ENCODE measurements around the gene SART3.
A peak's percentile ranks its signal among the peaks of the same experiment; 100 is the strongest.

SART3 gene

DNA sequence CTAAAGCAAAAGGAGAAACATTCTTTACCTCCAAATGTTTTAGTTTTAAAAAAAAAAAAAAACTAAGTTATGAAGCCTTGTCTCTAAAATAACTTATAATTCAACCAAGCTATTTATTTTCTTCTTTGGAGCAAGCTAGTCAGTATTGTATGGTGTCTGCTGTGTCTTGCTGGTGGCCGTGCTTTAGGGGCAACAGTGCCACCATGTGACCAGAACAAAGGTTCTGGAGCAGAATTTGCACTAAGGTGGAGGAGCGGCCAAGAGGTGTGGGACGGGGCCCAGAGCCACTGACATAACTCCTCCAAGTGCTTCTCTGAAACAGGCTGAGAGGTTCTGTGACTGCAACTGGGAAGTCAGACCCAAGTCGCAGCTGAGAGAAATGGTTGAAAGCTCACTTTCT lies 41.4 kb downstream of the SART3 start:
- TF ChIP-seq, protein P1, sequence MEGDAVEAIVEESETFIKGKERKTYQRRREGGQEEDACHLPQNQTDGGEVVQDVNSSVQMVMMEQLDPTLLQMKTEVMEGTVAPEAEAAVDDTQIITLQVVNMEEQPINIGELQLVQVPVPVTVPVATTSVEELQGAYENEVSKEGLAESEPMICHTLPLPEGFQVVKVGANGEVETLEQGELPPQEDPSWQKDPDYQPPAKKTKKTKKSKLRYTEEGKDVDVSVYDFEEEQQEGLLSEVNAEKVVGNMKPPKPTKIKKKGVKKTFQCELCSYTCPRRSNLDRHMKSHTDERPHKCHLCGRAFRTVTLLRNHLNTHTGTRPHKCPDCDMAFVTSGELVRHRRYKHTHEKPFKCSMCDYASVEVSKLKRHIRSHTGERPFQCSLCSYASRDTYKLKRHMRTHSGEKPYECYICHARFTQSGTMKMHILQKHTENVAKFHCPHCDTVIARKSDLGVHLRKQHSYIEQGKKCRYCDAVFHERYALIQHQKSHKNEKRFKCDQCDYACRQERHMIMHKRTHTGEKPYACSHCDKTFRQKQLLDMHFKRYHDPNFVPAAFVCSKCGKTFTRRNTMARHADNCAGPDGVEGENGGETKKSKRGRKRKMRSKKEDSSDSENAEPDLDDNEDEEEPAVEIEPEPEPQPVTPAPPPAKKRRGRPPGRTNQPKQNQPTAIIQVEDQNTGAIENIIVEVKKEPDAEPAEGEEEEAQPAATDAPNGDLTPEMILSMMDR (IDR thresholded peaks at IDR 0.05; ENCODE audit: insufficient read depth, low read depth, low read length, missing control alignments), result no peak
- no peak for DNase-seq (ENCODE audit: low read depth)
- no peak overlapping the region for H3K4me3 ChIP-seq (ENCODE audit: low read length)

DNA sequence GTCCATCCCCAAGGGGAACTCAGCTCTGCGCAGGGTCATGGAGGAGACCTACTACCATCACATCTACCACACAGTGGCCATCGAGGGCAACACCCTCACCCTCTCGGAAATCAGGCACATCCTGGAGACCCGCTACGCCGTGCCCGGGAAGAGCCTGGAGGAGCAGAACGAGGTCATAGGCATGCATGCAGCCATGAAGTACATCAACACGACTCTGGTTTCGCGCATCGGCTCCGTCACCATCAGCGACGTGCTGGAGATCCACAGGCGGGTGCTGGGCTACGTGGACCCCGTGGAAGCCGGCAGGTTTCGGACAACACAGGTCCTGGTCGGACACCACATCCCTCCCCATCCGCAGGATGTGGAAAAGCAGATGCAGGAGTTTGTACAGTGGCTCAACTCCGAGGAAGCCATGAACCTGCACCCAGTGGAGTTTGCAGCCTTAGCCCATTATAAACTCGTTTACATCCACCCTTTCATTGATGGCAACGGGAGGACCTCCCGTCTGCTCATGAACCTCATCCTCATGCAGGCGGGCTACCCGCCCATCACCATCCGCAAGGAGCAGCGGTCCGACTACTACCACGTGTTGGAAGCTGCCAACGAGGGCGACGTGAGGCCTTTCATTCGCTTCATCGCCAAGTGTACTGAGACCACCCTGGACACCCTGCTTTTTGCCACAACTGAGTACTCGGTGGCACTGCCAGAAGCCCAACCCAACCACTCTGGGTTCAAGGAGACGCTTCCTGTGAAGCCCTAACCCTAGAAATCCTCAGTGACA lies 42.1 kb downstream of the SART3 start:
- no peak for DNase-seq (ENCODE audit: low read depth)
- TF ChIP-seq, protein P1 (IDR thresholded peaks at IDR 0.05; ENCODE audit: insufficient read depth, low read depth, low read length, missing control alignments), result no peak
- no peak overlapping the region for H3K4me3 ChIP-seq (ENCODE audit: low read length)

DNA sequence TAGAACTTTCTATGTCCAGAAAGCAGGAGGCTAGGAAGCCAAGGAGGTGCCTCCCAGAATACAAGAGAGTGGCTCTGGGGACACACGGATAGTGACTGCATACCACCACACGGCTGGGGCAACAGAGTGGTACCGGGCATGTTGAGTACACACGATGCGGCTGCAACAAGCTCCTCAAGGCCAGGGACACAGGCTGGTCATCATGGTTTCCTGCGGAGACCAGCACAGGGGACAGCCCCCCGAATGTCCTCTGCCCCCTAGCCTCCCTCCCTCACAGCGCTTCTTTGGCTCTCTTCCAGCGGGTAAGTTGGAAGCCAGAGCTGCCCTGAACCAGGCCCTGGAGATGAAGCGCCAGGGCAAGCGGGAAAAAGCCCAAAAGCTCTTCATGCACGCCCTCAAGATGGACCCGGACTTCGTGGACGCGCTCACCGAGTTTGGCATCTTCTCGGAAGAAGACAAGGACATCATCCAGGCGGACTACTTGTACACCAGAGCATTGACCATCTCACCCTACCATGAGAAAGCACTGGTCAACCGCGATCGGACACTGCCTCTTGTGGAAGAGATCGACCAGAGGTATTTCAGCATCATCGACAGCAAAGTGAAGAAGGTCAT lies 42.8 kb downstream of the SART3 start:
- no peak for DNase-seq (ENCODE audit: low read depth)
- TF ChIP-seq, protein P1 (IDR thresholded peaks at IDR 0.05; ENCODE audit: insufficient read depth, low read depth, low read length, missing control alignments), result no peak
- no peak overlapping the region for H3K4me3 ChIP-seq (ENCODE audit: low read length)

DNA sequence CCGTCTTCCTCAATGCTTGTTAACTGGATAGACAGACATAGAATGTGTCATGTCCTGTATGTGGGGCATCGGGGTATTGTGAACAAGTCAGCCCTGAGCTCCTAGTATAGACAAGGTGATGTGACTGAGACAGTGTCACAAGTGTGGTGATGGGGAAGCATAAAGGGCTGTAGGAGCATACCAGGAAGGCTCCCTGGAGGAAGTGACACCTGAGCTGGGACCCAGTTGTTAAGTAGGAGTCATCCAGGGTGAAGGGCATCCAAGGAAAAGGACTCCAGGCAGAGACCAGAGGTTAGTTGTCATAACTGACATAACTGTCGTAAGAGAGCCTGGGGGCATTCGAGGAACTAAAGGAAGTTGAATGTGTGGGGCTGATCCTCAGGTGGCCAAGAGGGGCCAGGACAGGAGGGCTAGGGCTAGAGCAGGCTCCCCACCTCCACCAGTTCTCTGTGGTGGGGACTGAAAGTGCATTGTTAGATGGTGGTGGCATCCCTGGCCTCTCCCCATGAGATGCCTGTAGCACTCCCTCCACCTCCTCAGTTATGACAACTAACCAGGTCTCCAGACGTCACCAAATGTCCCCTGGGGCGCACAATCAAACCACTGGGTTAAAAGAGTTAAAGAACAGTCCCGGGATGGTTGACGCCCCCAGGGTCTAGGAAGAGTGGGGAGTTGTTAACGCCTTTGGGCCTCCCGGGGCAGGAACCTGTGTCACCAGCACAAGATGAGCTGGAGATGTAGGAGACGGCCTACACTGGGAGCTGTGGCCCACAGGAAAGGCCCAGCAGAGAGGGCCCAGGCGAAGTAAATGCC lies 43.5 kb downstream of the SART3 start:
- DNase-seq (ENCODE audit: low read depth), result no peak
- no peak overlapping the region for H3K4me3 ChIP-seq (ENCODE audit: low read length)
- TF ChIP-seq, protein P1 (IDR thresholded peaks at IDR 0.05; ENCODE audit: insufficient read depth, low read depth, low read length, missing control alignments), result no peak

DNA sequence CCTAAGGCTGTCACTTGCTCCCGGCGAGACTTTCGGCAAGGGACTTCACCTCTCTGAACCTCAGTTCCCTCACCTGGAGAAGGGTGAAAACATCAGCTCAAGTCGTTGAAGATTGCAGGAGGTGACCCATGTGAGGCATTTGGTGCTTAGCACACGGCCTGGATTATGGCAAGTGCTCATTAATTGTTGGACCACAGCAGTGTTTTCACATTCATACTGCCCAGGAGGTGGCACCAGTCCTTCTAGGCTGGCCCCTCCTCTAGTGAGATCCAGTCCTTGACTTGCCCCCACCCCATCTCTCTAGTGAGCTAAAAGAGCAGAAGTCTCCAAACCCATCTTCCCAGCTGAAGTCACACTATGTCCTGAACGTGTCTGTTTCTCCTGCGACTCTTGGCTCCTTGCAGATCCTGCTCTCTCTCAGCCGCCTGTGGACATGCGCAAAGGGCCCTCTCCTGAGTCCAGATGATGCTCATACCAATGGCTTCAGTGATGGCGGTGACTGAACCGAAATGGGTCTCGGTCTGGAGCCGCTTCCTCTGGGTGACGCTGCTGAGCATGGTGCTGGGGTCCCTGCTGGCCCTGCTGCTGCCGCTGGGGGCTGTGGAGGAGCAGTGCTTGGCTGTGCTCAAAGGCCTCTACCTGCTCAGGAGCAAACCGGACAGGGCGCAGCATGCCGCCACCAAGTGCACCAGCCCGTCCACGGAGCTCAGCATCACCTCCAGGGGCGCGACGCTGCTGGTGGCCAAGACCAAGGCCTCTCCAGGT lies 44.3 kb downstream of the SART3 start:
- DNase-seq (ENCODE audit: low read depth), result no peak
- TF ChIP-seq, protein P1 (IDR thresholded peaks at IDR 0.05; ENCODE audit: insufficient read depth, low read depth, low read length, missing control alignments), result no peak
- H3K4me3 ChIP-seq (ENCODE audit: low read length), result no peak overlapping the region

DNA sequence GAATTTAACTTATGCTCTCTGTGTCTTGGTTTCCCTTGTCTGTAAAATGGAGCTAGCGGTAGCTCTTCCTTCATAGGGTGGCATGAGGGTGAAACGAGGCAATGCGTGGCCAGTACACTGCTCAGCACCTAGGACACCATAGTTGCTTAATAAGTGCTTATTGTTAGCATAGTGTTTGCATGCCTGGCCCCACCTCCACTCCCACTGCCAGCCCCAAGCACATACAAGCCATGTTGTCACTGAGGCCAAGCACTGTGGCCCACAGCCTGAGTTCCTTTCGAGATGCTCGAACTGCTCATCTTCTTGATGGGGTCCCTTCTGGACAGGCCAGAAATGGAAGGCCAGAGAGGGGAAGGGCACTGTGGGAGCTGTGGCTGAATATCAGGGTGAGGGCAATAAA lies 45.1 kb downstream of the SART3 start:
- peak overlapping the region; percentile 84 for H3K4me3 ChIP-seq (ENCODE audit: low read length)
- TF ChIP-seq, protein P1 (IDR thresholded peaks at IDR 0.05; ENCODE audit: insufficient read depth, low read depth, low read length, missing control alignments), result no peak
- DNase-seq (ENCODE audit: low read depth), result no peak

Measured in epithelial cell of esophagus (primary cell).